Stimulated activated naive CD8-positive, alpha-beta T cell treated with anti-CD3 and anti-CD28 coated beads, Interleukin-15, Interleukin-2, amounts not matched to agents 100 U/mL and 50 U/mL, for 24 hours (primary cell): ENCODE measurements around the gene OXCT1.

Source experiments
- ATAC-seq: fragments of 150-1000 bp; cut with Tn5 transposase; one replicate; pipeline ENCODE4 v1.10.0; 2021
- DNase-seq: peaks from one replicate; pipeline ENCODE4 v3.0.0; 2021

Gene OXCT1

GRCh38 chr5:41869724-41870626 lies at the start of gene OXCT1:
OXCT1 (minus strand) TSS chr5:41870425; CDS start chr5:41870358, 67 bp downstream.
- ATAC-seq (peak; percentile 97), DNase-seq (peak; percentile 92)

GRCh38 chr5:41918105-41918504 lies 47.9 kb upstream of the OXCT1 start:
- ATAC-seq (no peak), DNase-seq (no peak)

DNA sequence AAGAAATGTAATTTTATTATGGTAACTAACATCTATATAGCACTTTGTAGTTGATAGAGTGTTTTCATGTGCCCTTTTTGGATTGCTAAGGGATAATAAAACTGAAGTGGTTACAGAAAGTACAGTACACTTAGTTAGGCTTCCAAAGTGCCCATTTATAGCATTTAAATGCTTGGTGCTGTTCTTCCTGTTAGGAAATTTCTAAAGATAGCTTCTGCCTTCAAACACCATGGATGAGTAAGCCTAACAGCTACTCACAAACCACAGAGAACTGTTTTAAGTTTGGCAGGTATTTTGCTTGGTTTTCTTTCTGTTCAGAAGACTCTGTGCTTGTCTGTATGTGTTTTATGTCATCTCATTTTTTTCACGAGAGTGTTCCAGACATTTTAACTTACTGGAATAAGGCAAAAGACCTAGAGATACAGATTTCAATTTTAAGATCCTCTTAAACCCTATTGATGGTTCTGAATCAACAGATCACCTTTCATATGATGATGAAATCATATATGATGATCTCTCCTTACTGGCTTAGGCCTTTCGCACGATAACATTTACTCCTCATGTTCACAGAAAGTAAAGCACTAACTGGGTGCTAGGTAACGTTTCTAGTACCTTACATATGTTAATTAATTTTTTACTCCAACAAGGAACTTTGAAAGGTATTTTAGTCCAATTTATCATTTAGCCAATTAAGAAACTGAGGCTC lies 38.3 kb upstream of the OXCT1 start:
- ATAC-seq: no peak
- no peak for DNase-seq

- ATAC-seq (no peak), DNase-seq (no peak)
Measured at GRCh38 chr5:41906151-41906550, 35.9 kb upstream of the OXCT1 start.

GRCh38 chr5:41903892-41904799 lies 33.9 kb upstream of the OXCT1 start, which contains the start of gene RIMOC1:
RIMOC1 (plus strand) TSS chr5:41904344; CDS start chr5:41904368, 24 bp downstream.
- ATAC-seq: peak; percentile 98
- peak; percentile 98 for DNase-seq

DNA sequence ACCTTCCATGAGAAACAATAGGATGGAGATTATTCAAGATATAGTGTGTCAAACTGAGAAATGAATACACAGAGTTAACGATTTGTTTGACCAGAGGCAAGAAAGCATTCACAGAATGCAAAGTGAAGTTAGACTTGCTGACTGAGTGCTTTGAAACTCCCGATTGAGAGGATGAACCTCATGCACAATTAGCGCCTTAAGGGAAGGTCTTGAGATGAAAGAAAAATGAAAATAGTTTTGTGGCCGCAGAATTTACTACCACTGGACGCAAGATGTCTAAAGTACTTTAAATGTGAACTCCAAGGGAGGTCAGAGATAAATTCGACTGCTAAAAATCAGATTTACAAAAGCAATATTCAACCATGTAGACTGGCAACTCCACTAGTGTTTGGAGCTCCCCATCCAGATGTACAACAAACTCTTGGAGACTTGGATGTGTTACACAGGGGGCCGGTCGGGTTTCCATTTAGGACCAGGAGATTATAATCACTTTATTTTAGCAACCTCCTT lies 33.2 kb upstream of the OXCT1 start:
- no peak for DNase-seq
- ATAC-seq: no peak

DNA sequence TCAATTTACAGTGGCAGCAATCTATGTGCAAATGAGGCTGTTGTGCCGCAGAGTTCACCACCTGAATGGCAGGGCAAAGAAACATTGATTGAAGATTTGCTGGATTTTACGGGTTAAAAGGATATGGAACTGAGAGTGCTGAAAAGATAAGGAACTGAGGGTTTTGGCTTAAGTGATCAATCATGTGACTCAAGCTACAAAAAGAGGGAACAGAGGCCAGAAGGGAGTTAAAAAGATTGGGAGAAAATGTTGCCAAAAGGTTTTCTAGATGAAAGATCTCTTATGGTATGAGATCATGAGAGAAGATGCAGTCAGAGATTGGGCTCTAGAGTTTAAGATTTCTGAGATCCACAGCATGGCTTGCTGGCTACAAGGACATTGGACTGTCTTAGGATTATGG lies 26.0 kb upstream of the OXCT1 start:
- DNase-seq: no peak
- ATAC-seq: no peak

DNA sequence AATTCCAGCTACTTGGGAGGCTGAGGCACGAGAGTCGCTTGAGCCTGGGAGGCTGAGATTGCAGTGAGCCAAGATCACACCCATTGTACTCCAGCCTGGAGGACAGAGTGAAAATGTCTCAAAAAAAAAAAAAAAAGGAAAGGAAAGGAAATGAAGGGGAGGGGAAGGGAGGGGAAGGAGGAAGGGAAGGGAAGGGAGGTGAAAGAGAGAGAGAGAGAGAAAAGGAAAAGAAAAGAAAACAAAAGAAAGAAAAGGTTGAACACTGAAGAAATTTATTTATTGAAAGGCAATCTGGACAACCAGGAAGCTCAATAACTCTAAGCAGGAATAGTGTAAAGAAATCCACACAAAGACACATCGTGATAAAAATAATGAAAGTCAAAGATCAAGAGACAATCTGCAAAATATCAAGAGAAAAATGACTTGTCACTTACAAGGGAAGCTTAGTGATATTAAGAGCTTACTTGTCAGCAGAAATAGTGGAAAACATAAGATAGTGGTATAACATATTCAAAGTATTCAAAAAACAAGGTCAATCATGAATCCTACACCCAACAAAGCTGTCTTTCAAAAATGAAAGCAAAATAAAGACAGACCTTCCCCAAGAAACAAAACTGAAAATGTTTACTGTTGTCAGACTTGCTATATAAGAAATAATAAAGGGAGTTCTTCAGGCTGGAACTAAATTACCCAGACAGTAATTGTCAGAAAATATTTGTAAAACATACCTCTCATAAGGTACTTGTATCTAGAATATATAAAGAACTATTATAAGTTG lies 23.0 kb upstream of the OXCT1 start:
- ATAC-seq (no peak), DNase-seq (no peak)

DNA sequence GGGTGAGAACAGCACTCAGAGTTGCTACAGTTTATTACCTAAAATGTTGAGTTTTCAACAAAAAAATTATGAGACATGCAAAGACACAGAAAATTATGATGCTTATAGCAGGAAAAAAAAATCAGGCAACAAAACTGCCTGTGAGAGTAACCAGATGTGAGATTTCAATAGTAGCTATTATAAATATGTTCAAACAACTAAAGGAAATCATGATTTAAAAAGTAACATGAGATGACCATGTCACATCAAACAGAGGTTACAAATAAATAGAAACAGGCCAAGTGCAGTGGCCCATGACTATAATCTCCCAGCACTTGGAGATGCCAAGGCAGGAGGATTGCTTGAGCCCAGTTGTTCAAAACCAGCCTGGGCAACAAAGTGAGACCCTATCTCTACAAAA lies 21.8 kb upstream of the OXCT1 start:
- DNase-seq: no peak
- ATAC-seq: no peak

DNA sequence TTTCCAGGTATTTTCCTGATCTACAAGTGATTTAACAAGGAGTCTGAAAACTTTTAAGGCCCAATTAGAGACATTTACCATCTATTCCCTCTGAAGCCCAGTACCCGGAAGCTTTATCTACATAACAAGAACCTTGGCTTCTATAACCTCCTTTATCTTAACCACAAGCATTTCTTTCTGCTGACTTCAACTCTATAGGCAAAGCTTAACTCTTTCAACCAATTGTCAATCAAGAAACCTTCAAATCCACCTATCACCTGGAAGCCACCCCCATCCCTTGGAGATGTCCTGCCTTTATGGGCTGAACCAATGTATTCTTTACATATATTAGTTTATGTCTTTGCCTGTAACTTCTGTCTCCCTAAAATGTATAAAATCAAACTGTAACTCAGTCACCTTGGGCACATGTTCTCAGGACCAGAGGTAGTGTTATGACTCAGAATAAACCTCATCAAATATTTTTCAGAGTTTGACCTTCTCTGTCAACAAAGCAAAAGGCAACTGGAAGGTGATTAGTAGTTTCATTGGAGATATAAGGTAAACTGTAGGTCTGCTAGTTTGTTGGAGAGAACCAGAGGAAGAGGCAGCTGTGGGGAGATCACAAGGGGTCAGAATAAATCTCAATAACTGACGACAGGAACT lies 21.0 kb upstream of the OXCT1 start:
- no peak for ATAC-seq

DNA sequence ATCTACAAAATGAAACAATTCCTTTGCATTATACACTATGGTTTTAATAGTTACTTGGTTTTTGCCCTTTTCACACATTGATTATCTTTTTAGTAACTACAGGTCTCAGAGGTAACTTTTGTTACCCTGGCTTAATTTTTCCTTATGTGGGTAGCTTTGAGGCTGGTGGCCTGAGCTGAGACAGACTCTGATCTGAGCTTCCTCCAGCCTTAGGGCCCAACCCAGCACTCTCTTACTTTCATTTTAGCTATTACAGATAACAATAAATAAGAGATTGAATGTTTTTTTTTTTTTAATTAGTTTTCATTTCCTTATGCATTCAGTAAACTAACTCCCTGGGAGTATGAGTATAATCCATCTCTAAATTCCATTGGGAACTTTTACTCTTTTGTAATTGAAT lies 15.1 kb upstream of the OXCT1 start:
- no peak for ATAC-seq
- DNase-seq: no peak

More for the DNA sequence above, 21.0 kb upstream of the OXCT1 start:
- no peak for DNase-seq

GRCh38 chr5:41883936-41884335 lies 13.7 kb upstream of the OXCT1 start:
- DNase-seq (no peak), ATAC-seq (no peak)

DNA sequence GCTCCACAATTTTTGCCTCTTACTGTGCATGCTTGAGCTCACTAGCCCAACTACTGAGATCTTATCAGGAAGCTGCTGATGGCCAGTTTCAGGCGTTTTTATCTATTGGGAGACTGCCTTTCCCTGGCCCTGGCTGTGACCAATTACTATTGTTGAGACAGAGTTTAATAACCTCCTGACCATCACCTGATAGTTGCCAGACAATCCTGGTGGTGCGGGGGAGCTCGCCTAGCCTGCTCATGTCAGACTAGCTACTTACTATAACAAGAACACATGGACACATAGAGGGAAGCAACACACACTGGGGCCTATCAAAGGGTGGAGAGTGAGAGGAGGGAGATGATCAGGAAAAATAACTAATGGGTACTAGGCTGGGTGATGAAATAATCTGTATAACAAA lies 13.0 kb upstream of the OXCT1 start:
- ATAC-seq: no peak
- DNase-seq: no peak

DNA sequence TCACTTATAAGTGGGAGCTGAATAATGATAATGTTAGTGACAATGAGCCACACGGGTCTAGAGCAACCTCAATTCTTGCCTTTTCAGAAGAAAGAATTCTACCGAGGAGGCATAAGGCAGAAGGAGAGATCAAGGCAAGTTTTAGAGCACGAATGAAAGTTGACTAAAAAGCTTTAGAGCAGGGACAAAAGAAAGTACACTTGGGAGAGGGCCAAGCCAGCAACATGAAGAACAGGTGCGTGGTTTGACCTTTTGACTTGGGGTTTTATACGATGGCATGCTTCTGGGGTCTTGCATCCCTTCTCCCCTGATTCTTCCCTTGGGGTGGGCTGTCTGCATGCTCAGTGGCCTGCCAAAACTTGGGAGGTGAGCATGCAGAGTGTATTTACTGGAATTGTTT lies 12.5 kb upstream of the OXCT1 start:
- no peak for ATAC-seq

GRCh38 chr5:41878643-41879478 lies 8.6 kb upstream of the OXCT1 start:
- ATAC-seq (no peak), DNase-seq (no peak)

More for the DNA sequence above, 12.5 kb upstream of the OXCT1 start:
- DNase-seq: no peak

- no peak for ATAC-seq
- DNase-seq: no peak
Measured at GRCh38 chr5:41878173-41878572, 7.9 kb upstream of the OXCT1 start.

DNA sequence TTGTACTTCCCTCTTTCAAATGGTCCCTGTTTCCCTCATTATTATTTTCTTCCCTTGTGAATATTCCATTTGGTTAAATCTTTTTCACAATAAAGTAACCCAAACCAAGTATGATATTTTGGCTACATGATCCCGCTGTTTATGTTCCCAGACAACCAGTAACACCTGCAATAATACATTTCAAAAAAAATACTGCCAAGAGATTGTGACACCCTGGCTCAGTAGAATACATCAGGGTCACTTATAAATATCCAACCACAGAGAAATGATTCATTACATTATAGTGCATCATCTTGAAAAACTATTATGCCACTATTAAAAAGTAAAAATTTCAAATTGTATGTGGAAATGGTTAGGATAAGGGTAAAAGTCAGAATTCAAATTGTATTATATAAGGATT lies 7.2 kb upstream of the OXCT1 start:
- no peak for ATAC-seq

GRCh38 chr5:41876678-41877077 lies 6.5 kb upstream of the OXCT1 start:
- ATAC-seq: no peak

More for the DNA sequence above, 7.2 kb upstream of the OXCT1 start:
- no peak for DNase-seq

GRCh38 chr5:41875121-41875520 lies 4.9 kb upstream of the OXCT1 start:
- ATAC-seq: no peak
- DNase-seq: no peak

More at GRCh38 chr5:41876678-41877077, 6.5 kb upstream of the OXCT1 start:
- DNase-seq: no peak
